Prostate gland (tissue), 2 donors: Measurements from ENCODE around the gene VPS39. TPM values are rescaled to one million over a fixed set of nuclear protein-coding genes. Genes with fewer than 3 reads are reported as not detected.

Source experiments
- DNase-seq: peaks from one replicate; pipeline ENCODE4 v3.0.0-alpha.2; 2019; ENCODE audit warnings: low spot score
- H3K27ac ChIP-seq, 2 donors: fragments of 200-600 bp; sonication (generic); 2 replicates each; pipeline ENCODE4 v1.5.1; 2017 to 2019
- H3K27me3 ChIP-seq: fragments of 200-600 bp; sonication (generic); replicated peaks from 2 replicates; pipeline ENCODE4 v1.5.1; 2019; ENCODE audit not compliant: insufficient read depth
- H3K36me3 ChIP-seq, 2 donors: fragments of 200-600 bp; sonication (generic); 1 replicate in 1 of 2; 2 replicates in 1 of 2; pipeline versions ENCODE4 v1.5.1 to v1.8.1; 2017 to 2019
- H3K4me1 ChIP-seq: fragments of 200-600 bp; sonication (generic); replicated peaks from 2 replicates; pipeline ENCODE4 v1.5.1; 2019
- H3K4me3 ChIP-seq, 2 donors: fragments of 200-600 bp; sonication (generic); 2 replicates each; pipeline ENCODE4 v1.5.1; 2017 to 2019
- H3K9me3 ChIP-seq: fragments of 200-600 bp; sonication (generic); 2 replicates; pipeline ENCODE4 v1.5.1; 2017
- POLR2A ChIP-seq: fragments of 450-650 bp; IDR thresholded peaks from one replicate; pipeline ENCODE4 v1.6.1; 2016; ENCODE audit warnings: antibody characterized with exemption, mild to moderate bottlenecking
- POLR2AphosphoS5 ChIP-seq: sonication (generic); formaldehyde crosslinking; IDR thresholded peaks from one replicate; pipeline ENCODE4 v1.6.1; 2017; ENCODE audit warnings: antibody characterized with exemption
- WGBS: methylation state at CpG from one replicate; pipeline ENCODE4 v1.1.5; 2018; 5-methylcytosine and 5-hydroxymethylcytosine counted together
- intact Hi-C: fragments of 100-400 bp; cut with DNase I; formaldehyde crosslinking; loops from one replicate; pipeline ENCODE4 v1.14.2; 2022
- total RNA-seq, 2 donors: library from RNA; depleted of rRNA; stranded (reverse); fragments of >200 nt; gene quantifications; one replicate each; pipeline ENCODE4 v1.1.0, GENCODE V29; 2016
- TF ChIP-seq, protein P1 (sequence below), 4 experiments: fragments of 200-600 bp in 2 of 4; fragments of 450-650 bp in 2 of 4; sonication (generic) in 2 of 4; IDR thresholded peaks; 1 replicate in 3 of 4; 2 replicates in 1 of 4; pipeline ENCODE4 v1.5.1; 2016 to 2019; ENCODE audit warnings: antibody characterized with exemption in 4 of 4, mild to moderate bottlenecking in 2 of 4, moderate library complexity in 2 of 4

The VPS39 gene
- total RNA-seq, 2 donors from 2014 or later = 76.2 to 111 TPM

GRCh38 chr15:42152921-42153698, 55.0 kb downstream of the VPS39 start:
- no peaks in the 10 kb centered on the region for H3K36me3 ChIP-seq
- H3K27ac ChIP-seq = peak overlapping the region; percentile 68 to 69
- TF ChIP-seq POLR2A (no peak), POLR2AphosphoS5 (no peak)
- TF ChIP-seq, protein P1, sequence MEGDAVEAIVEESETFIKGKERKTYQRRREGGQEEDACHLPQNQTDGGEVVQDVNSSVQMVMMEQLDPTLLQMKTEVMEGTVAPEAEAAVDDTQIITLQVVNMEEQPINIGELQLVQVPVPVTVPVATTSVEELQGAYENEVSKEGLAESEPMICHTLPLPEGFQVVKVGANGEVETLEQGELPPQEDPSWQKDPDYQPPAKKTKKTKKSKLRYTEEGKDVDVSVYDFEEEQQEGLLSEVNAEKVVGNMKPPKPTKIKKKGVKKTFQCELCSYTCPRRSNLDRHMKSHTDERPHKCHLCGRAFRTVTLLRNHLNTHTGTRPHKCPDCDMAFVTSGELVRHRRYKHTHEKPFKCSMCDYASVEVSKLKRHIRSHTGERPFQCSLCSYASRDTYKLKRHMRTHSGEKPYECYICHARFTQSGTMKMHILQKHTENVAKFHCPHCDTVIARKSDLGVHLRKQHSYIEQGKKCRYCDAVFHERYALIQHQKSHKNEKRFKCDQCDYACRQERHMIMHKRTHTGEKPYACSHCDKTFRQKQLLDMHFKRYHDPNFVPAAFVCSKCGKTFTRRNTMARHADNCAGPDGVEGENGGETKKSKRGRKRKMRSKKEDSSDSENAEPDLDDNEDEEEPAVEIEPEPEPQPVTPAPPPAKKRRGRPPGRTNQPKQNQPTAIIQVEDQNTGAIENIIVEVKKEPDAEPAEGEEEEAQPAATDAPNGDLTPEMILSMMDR (IDR thresholded peaks at IDR 0.05) = no peak
- intact Hi-C loops = no loop called here
- DNase-seq = no peak
- no peaks in the 10 kb centered on the region for H3K9me3 ChIP-seq
- H3K4me1 ChIP-seq = peaks cover 26% of the 10 kb centered on the region
- 95% methylated on average over 11 of the region's 11 CpGs for WGBS
- no peak overlapping the region for H3K4me3 ChIP-seq
- no peaks in the 10 kb centered on the region for H3K27me3 ChIP-seq

DNA sequence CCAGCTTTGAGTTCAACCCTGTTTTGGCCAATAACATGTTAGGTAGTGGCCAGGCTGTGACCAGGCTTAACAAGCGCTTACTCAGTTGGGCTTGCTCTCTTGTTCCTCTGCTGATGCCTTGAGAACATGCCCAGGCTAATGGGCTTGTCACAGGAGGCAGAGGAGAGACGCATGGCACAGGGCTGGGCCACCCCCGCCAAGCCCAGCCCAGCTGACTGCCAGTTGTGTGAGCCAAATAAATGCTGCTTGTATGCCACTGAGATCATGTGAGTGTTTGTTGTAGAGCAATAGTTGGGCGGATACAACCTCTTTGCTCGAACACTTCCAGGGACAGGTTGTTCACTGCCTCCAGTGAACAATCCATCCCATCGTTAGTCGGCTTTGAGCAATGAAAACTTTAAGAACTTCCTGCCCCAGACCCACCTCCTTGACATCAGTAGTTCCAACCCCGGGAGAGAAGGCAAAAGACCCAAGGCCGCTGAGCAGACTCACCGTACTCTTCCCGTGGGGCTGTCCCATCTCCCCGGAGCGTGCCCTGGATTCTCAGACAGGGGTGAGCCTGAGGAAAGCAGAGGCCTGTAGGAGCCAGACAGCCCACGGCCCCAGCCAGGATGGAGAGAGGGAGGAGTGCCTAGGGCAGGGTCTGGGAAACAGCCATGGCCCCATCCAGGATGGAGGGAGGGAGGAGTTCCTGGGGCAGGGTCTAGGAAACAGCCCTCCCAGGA, 55.7 kb downstream of the VPS39 start:
- TF ChIP-seq POLR2A (peak; percentile 17), POLR2AphosphoS5 (peak; percentile 96)
- TF ChIP-seq, protein P1 (IDR thresholded peaks at IDR 0.05) = no peak
- no peaks in the 10 kb centered on the region for H3K9me3 ChIP-seq
- H3K27ac ChIP-seq = peak overlapping the region; percentile 68 to 69
- no peaks in the 10 kb centered on the region for H3K27me3 ChIP-seq
- WGBS = 63% methylated on average over 14 of the region's 14 CpGs
- H3K36me3 ChIP-seq = no peaks in the 10 kb centered on the region
- H3K4me3 ChIP-seq = no peak overlapping the region
- peak; percentile 86 for DNase-seq
- intact Hi-C loops = no loop called here
- peaks cover 26% of the 10 kb centered on the region for H3K4me1 ChIP-seq

DNA sequence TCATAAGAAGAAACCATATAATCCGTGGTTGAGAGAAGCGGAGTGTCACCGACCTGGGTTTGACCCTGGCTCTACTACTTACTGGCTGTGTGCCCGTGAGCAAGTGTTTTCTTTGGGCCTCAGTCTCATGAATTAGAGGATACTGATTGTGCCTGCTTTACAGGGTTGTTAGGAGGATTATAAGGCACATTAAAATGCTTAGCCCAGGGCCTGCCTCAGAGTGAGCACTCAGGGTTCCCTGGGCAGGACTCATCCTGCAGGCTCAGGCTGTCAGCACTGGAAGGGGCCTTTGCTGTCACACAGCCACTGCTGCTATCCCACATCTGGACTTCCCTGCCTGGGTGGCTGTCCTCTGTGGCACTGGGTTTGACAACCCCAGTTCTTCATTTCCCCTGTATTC, 56.4 kb downstream of the VPS39 start:
- 27% methylated on average over 4 of the region's 4 CpGs for WGBS
- no peak overlapping the region for H3K4me3 ChIP-seq
- TF ChIP-seq POLR2AphosphoS5 = no peak
- TF ChIP-seq, protein P1 (IDR thresholded peaks at IDR 0.05) = no peak
- no peak for TF ChIP-seq POLR2A
- H3K36me3 ChIP-seq = no peaks in the 10 kb centered on the region
- H3K9me3 ChIP-seq = no peaks in the 10 kb centered on the region
- DNase-seq = peak; percentile 32
- H3K27ac ChIP-seq = peak overlapping the region; percentile 11 to 68
- H3K27me3 ChIP-seq = no peaks in the 10 kb centered on the region
- intact Hi-C loops = no loop called here
- H3K4me1 ChIP-seq = peaks cover 26% of the 10 kb centered on the region

DNA sequence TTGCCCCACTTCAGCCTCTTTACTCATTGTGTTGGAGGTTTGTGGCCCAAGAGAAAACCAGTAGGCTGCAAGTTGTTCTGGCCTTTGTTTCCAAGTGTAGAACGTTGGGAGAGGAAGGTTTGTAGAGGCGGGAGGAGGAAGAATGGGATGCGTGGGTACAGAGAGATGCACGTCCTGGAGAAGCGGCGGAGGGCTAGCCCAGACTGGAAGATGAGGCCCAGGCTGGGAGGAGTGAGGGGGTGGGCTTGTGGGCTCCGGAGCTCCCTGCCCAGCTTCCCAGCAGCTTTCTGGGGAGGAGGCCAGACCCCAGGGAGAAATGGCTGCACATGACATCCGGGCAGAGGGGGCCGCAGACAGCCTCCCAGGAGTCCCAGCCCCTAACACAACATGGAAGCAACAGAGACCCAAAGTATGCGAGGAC, 57.0 kb downstream of the VPS39 start:
- no peak for TF ChIP-seq POLR2AphosphoS5
- H3K27ac ChIP-seq = no peak overlapping the region
- no peaks in the 10 kb centered on the region for H3K27me3 ChIP-seq
- no peaks in the 10 kb centered on the region for H3K9me3 ChIP-seq
- intact Hi-C loops = no loop called here
- 59% methylated on average over 10 of the region's 10 CpGs for WGBS
- no peaks in the 10 kb centered on the region for H3K36me3 ChIP-seq
- H3K4me1 ChIP-seq = peaks cover 26% of the 10 kb centered on the region
- no peak overlapping the region for H3K4me3 ChIP-seq
- no peak for DNase-seq

DNA sequence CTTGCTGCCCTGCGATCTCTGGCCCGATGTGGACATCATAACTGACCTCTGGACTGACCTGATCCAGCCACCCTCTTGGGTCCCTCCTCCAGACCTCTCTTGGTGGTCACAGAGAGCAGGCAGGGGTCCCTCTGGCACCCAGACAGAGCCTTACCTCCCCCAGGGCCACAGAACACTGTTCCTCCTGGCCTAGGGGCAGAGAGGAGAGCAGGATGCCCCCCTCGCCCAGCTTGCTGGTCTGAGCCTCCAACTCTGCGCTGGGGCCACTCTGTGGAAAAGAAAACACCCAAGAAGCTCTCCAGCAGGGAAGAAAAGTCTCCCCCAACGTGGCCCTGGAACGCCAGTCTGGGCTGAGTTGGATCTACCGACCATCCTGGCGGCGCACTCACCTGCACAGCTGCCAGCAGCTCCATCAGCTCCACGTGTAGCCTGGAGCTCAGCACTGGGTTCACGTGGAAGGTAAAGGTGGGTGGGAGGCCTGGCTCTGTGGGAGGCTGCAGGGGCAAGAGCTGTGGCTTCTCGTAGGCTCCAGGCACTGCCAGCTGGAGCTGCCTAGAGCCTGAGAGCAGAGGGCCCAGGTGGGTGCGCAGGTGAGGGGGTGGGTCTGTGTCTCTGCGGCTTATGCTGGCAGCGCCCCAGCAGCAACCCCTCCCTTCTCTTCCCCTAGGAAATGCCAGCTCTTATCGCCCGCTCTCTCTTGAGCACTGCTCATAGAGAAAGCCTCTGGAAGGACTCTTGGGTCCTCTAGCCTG, 57.7 kb downstream of the VPS39 start:
- DNase-seq = no peak
- Histone ChIP-seq H3K4me3 (no peak overlapping the region), H3K27ac (no peak overlapping the region), H3K4me1 (peaks cover 26% of the 10 kb centered on the region), H3K27me3 (no peaks in the 10 kb centered on the region), H3K36me3 (no peaks in the 10 kb centered on the region), H3K9me3 (no peaks in the 10 kb centered on the region)
- TF ChIP-seq POLR2AphosphoS5 (no peak), POLR2A (no peak)
- TF ChIP-seq, protein P1 (IDR thresholded peaks at IDR 0.05) = no peak
- WGBS = 55% methylated on average over 17 of the region's 17 CpGs
- intact Hi-C loops = no loop called here
